Myocyte (in vitro differentiated cells): Measurements from ENCODE around the gene ADGRL2. TPM values are rescaled to one million over a fixed set of nuclear protein-coding genes. Genes with fewer than 3 reads are reported as not detected.
"Not testable (repeated sequence)": the region's sequence is repeated elsewhere in the genome, so short reads cannot be mapped to it uniquely, and the experiment has no call there.

Experiments
- DNase-seq: peaks from one replicate; pipeline ENCODE4 v3.0.0-alpha.2; 2012; ENCODE audit warnings: low read depth
- total RNA-seq: library from RNA; depleted of rRNA; stranded (reverse); fragments of >200 nt; gene quantifications from 2 replicates; pipeline ENCODE4 v1.2.3, GENCODE V29; 2014

The ADGRL2 gene
- total RNA-seq, 1 donor from 2014 or later = 1.8 TPM

DNA sequence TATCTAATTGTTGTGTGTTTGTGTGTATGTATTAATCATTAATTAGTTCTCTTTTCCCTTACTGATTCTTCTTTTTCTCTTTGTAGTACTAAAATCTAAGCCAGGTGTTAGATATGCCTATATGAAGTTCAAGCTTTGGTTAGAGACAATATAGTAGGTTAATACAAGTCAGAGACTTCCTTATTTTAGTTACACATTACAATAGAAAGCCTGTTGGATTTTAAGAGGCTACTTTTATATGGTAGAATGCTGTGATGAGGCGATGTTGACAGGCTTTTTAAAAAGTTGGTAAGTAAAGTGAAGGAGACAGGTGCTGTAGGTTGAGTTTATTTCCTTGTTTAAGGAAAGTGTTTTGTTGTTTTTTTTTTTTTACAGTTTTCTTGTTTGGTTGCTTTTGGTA is 45.9 kb downstream of the ADGRL2 start:
- DNase-seq = no peak

DNA sequence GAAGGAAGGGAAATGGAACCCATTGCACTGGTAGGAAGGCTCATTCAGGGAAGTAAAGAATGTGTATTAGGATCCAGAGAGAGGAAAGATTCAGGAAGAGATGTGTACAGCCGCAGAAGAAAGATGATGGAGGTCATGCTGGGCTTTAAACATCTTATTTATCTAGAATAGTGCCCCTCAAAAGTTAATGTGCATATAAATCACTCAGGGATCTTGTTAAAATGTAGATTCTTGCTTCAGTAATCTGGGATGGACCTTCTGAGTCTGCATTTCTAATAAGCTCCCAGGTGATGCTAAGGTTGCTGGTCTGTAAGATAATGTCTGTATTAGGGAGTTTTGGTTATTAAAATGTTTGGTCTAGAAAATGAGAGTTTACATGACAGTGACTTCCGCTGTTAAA is 46.3 kb downstream of the ADGRL2 start:
- DNase-seq = no peak

GRCh38 chr1:81848880-81849682 is 48.3 kb downstream of the ADGRL2 start:
- DNase-seq = no peak

DNA sequence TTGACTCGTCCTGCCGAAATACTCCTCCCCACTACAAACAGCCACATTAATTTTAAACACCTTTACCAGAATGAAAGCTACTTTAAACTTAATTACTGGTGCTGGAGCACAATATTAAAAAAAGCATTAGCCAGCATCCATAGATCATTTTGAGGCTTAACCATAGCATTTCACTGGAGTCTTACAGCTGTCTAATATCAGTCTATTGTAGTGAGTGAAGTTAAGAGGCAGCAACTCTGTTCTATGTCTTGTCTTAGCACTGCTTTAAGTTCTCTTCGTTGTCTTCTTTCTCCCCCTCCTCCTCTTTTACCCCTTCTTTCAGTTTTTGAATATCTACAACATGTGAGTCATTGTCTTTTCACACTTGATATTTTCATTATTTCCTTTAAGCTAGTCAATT is 49.3 kb downstream of the ADGRL2 start:
- DNase-seq = no peak

GRCh38 chr1:81850495-81850894 is 49.8 kb downstream of the ADGRL2 start:
- DNase-seq = no peak

- no peak for DNase-seq
These were observed 50.5 kb downstream of the ADGRL2 start for GRCh38 chr1:81851217-81851616.

DNA sequence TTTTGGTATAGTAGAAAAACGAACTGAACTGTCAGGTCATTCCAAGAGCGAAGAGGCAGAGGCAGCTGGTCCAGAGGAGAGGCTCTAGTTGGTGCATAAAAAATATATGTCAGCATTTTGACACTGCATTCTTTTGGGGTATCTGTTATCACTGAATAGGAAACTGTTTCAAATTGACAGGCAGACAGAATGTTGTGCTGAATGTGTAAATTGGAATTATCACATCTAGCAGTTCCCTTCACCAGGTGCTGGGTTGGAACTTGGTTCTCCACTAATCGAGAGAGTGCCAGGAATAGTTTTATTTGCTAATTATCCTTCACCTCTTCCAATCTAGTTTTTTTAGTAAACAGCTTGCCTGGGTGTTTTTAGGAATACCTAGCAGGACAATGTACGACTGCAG is 52.2 kb downstream of the ADGRL2 start:
- no peak for DNase-seq

GRCh38 chr1:81867235-81867634 is 66.5 kb downstream of the ADGRL2 start:
- no peak for DNase-seq

GRCh38 chr1:81869307-81869706 is 68.6 kb downstream of the ADGRL2 start:
- no peak for DNase-seq

- DNase-seq = not testable (repeated sequence)
These were observed 70.4 kb downstream of the ADGRL2 start for GRCh38 chr1:81871091-81871490.

DNA sequence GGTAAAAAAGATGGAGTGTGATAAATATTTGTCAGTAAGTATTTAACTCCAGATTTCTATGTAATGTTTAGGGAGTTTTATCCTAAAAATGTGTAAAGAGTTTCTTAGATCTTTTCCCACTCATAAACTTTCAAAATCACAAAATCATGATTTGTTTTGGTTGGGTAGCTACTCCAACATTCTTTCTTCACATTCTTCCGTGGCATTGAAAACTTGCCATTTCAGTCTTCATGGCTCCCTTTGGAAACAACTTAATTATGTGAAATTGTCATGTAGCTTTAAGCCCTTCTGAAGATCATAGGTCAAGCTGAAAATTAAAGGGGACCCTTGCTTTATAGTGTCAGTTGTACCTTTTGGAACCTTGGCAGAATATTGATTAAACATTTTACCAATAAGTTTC is 73.2 kb downstream of the ADGRL2 start:
- no peak for DNase-seq

GRCh38 chr1:81874461-81874860 is 73.7 kb downstream of the ADGRL2 start:
- no peak for DNase-seq

- DNase-seq = no peak
These were observed 74.2 kb downstream of the ADGRL2 start for GRCh38 chr1:81874940-81875339.

DNA sequence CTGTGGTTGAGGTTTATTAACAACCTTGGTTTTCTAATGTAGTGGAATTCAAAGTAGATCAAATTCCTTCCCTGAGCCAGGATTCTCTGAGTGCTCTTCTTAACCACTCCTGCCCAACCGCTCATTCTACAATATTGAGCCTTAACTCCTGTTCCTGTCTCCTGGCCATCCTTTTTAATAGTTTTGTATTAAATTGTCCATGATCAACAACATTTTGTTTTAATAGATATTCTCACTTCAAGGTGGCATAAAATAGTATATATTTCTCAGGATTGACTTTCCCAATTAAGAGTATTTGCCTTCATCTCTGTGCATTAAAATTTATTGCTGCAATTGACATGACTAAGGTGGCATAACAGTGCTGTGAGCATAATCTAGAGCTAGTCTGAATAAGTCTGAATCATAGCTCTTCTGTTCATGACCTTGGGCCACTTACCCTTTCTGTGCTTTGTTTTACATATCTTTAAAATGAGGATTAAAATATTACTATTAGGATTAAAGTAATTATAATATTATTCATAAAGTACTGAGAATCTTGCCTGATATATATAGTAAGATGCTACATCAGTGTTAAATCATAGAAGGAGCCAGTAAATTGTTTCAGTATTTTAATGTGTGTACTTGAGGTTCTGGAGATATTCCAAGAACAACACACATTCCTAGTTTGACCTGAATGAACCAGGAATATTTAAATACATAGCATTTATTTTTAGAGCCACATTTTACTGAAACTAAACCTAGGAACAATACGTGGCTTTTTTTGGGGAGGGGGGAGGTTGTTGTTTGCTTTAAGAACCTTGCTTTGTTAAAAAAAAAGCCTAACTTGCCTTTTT is 76.4 kb downstream of the ADGRL2 start:
- DNase-seq = peak; percentile 4

DNA sequence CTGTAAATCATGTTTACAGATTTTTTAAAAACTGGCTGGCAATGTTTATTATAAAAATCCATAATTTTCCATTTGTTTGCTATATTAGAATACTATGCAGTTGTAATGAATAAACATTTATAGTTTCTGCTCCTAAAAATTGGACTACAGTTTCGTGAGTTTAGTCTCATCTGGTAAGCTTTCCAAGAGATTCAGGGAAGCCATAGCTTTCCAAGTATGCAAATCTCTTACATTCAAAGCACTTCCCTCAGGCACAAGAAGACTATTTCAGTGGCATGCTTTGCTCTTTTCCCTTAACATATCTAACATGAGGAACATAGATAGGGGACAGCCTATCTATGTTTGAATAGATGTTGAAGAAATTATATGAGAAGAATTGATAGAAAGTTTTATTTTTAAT is 77.2 kb downstream of the ADGRL2 start:
- no peak for DNase-seq

- DNase-seq = no peak
These were observed 77.8 kb downstream of the ADGRL2 start for GRCh38 chr1:81878538-81878937.

DNA sequence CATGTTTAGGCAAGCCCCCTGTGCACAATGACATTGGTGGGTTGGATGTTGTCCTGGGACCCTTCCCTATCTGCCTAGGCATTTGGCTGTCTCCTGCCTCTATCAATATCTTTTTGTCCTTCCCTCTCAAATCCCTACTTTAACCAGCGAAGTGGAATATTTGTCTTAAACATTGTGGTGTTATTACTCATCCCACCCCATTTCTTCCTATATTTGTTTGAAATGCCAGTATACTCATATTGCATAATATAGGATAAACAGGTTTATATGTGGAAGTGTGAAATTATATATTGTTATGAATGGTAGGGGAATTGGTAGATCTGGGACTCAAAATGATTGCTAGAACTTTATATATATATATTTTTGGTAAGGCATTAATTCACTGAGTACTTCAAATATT is 80.0 kb downstream of the ADGRL2 start:
- no peak for DNase-seq

DNA sequence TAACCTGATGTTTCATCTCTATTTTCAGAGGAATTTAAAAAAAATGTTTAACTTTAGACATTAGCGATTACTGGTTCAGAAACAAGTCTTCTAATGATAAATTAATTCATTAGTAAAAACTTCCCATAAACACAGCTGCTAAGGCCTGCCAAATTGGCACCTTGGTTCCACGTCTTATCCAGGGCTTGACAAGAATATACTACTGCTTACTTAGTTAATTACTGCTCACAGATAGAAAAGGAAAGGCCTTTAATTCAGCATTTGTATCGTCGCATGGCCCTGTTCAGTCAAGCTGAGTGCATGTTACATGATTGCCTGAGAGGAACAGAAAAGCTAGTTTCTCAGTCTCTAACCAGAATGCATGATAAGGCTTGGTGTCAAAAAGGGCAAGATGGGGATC is 84.6 kb downstream of the ADGRL2 start:
- DNase-seq = no peak

GRCh38 chr1:81886292-81886691 is 85.6 kb downstream of the ADGRL2 start:
- not testable (repeated sequence) for DNase-seq

DNA sequence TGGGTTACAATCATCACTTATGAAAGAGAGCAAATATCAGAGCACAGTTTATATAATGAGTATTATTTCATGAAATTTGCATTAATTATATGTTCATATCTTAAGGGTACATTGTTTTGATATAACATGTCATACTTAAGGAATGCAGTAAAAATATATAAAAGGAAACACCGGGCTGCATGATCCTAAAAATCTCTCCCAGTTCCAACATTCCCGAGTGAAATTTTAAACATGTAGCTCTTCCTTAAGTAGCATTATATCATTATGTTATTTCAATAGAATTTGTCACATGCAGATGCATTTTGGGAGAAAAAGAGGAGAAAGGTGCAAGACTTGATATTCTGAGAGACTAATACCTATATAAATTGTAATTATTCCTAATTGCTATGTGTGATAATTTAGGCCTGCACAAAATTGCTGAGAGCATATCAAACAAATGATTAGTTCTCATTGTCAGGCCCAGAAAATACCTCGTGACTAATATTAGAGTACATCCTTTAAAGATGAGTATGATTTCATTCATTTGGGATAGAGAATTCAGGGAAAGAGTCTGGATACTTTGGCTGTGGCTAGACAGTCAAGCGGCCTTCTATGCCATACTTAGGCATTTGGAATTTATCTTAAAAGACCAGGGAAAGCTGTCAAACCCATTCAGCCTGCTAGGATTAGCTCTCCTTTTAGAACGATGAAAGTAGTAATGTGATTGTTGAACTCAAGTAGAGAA is 86.8 kb downstream of the ADGRL2 start:
- no peak for DNase-seq

DNA sequence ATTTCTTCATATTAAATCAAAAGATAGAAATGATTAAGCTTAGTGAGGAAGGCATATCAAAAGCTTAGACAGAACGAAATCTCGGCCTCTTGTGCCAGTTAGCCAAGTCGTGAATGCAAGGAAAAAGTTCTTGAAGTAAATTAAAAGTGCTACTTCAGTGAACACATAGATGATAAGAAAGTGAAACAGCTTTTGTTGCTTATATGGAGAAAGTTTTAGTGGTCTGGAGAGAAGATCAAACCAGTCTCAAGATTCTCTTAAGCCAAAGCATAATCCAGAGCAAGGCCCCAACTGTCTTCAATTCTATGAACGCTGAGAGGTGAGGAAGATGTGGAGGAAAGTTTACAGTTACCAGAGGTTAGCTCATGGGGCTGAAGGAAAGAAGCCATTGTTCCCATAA is 88.4 kb downstream of the ADGRL2 start:
- no peak for DNase-seq

- no peak for DNase-seq
These were observed 94.1 kb downstream of the ADGRL2 start for GRCh38 chr1:81894867-81895266.
